ENCODE results near the gene NADSYN1.

Gene NADSYN1

GRCh38 chr11:71431271-71431670 lies 21.7 kb upstream of the NADSYN1 start:
- H3K36me3 ChIP-seq (ENCODE audit: control insufficient read depth in 2 of 2, insufficient read depth in 1 of 2, low read length in 2 of 2), result peaks cover 0 to 12% of the 10 kb centered on the region in 2 experiments; a peak in 1 of 3 replicates
- ChIA-PET CTCF (no interaction called here), POLR2A (no interaction called here)
- TF ChIP-seq PRDM1 (tag by site-specific recombination; IDR thresholded peaks at IDR 0.05) (no peak), ZSCAN30 (tag by site-specific recombination; IDR thresholded peaks at IDR 0.05) (no peak), ZNF664 (tag by site-specific recombination; IDR thresholded peaks at IDR 0.05) (no peak), ZNF776 (tag by site-specific recombination; IDR thresholded peaks at IDR 0.05; ENCODE audit: borderline replicate concordance) (no peak), ZNF114 (tag by site-specific recombination; IDR thresholded peaks at IDR 0.05) (no peak), ZNF223 (tag by site-specific recombination; IDR thresholded peaks at IDR 0.05) (no peak)
- TF ChIP-seq, protein P1, sequence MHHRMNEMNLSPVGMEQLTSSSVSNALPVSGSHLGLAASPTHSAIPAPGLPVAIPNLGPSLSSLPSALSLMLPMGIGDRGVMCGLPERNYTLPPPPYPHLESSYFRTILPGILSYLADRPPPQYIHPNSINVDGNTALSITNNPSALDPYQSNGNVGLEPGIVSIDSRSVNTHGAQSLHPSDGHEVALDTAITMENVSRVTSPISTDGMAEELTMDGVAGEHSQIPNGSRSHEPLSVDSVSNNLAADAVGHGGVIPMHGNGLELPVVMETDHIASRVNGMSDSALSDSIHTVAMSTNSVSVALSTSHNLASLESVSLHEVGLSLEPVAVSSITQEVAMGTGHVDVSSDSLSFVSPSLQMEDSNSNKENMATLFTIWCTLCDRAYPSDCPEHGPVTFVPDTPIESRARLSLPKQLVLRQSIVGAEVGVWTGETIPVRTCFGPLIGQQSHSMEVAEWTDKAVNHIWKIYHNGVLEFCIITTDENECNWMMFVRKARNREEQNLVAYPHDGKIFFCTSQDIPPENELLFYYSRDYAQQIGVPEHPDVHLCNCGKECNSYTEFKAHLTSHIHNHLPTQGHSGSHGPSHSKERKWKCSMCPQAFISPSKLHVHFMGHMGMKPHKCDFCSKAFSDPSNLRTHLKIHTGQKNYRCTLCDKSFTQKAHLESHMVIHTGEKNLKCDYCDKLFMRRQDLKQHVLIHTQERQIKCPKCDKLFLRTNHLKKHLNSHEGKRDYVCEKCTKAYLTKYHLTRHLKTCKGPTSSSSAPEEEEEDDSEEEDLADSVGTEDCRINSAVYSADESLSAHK (tag by site-specific recombination; IDR thresholded peaks at IDR 0.05), result no peak
- no peak overlapping the region for H3K27ac ChIP-seq (ENCODE audit: extremely low read depth, low read depth, low read length)
- H3K4me3 ChIP-seq (ENCODE audit: low read depth, low read length), result no peak overlapping the region
- no peaks in the 10 kb centered on the region for H3K9me3 ChIP-seq (ENCODE audit: control insufficient read depth, insufficient read depth, low read depth, low read length)
- no peaks in the 10 kb centered on the region for H3K4me1 ChIP-seq (ENCODE audit: control insufficient read depth, insufficient read depth, low read length)

DNA sequence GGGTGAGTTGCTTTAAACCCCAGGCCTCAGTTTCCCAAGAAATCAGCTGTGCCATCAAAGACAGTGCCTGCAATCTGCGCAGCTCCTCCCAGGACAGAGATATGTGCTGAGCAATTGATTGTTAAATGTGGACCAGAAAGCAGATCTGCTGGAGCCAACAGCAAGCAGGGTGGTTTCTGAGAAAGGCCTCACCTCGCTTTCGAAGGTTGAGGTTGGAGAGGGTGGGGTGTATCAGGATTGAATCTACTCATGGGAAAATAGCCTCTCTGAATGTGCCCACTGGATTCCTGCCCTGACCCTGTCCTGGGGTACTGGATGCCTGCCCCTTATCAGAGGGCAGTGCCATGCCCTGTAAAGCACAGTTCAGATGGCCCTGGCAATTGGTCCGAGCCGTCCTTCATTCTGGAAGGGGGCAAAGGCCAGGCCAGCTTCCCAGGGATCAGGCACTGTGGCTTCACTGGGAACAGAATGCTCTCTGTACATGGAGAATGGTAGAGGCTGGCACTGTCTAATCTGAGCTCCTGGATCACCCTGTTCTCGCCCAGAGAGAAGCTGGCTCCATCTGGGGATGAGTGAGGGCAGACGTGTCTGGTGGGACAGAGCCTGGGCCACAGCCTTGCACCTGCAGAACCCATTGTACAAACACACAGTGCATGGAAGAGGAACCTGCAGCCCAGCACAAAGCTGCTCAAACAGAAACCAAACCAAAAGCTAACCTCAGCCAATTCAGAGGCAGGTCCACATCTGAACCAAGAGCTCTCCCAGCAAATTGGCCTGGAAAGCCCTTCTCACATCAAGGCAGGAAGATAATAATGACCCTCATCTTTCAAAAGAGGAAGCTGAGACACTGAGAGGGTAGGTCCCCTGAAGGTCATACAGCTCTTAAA lies 20.0 kb upstream of the NADSYN1 start:
- TF ChIP-seq ZNF514 (tag by site-specific recombination; IDR thresholded peaks at IDR 0.05) (no peak), PBX3 (CRISPR knock-in tag; IDR thresholded peaks at IDR 0.05) (no peak)
- no peaks in the 10 kb centered on the region for H3K4me1 ChIP-seq (ENCODE audit: control insufficient read depth, insufficient read depth, low read length)
- CTCF ChIA-PET, result interaction anchor here (0.6 to 1.8 kb wide), 5 partner anchors 13 to 346 kb away, joined by 3 to 6 read pairs (median 4); no protein-coding TSS in a partner anchor
- no peak overlapping the region for H3K27ac ChIP-seq (ENCODE audit: extremely low read depth, low read depth, low read length)
- H3K9me3 ChIP-seq (ENCODE audit: control insufficient read depth, insufficient read depth, low read depth, low read length), result no peaks in the 10 kb centered on the region
- POLR2A ChIA-PET, result interaction anchor here (0.8 kb wide), 1 partner anchor 16 kb away, joined by 4 read pairs; the partner anchor contains the start of gene DHCR7
- peaks cover 0 to 27% of the 10 kb centered on the region in 2 experiments; a peak in 1 of 3 replicates for H3K36me3 ChIP-seq (ENCODE audit: control insufficient read depth in 2 of 2, insufficient read depth in 1 of 2, low read length in 2 of 2)
- no peak overlapping the region for H3K4me3 ChIP-seq (ENCODE audit: low read depth, low read length)

DNA sequence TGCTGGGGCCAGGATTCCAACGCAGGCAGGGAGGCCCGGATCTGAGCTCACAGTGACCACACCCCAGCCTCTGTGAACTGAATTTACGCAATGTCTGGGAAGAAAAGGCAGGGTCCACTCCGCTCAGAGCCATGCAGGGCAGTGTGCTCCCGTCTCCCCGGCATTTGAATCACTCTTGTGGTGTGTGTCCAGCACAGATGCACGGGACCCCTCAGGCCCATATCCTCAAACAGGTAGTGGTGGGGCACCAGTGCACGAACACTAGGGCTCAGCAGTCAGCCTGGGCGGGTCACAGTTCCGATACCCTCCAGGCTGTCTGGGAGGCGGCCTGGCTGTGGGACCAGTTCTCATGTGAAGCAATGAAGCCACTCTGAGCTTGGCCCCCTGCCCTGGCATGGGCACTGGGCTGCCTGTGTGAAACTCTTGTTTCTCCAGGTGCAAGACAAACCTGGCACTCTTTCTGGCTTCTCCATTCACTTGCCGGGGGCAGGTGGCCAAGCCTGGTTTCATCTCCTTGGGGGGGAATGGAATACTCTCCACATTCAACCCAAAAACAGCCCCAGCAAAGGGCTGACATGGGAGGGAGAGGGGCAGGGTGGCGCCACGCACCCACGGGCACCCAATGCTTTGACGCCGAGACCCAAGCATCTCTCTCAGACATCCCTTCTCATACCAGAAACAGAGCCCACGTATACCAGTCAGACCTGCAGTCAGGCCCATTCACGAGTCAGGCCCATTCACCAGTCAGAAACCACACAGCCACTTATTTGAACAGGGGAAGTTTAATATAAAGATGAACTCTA lies 19.2 kb upstream of the NADSYN1 start:
- TF ChIP-seq ZBTB11 (tag by site-specific recombination; conservative IDR thresholded peaks at IDR 0.05; ENCODE audit: low read depth) (no peak), BCL11B (tag by site-specific recombination; IDR thresholded peaks at IDR 0.05; ENCODE audit: low read depth) (no peak), ZNF544 (tag by site-specific recombination; IDR thresholded peaks at IDR 0.05) (no peak), TCF7L2 (IDR thresholded peaks at IDR 0.05; ENCODE audit: borderline replicate concordance, low read depth, low read length) (no peak), ZNF404 (tag by site-specific recombination; IDR thresholded peaks at IDR 0.05) (no peak), ZNF76 (tag by site-specific recombination; IDR thresholded peaks at IDR 0.05; ENCODE audit: borderline replicate concordance, low read depth) (no peak), ZFP3 (tag by site-specific recombination; IDR thresholded peaks at IDR 0.05; ENCODE audit: low read depth) (no peak), ZFP41 (tag by site-specific recombination; IDR thresholded peaks at IDR 0.05; ENCODE audit: borderline replicate concordance) (no peak)
- no peaks in the 10 kb centered on the region for H3K4me1 ChIP-seq (ENCODE audit: control insufficient read depth, insufficient read depth, low read length)
- ChIA-PET POLR2A (interaction anchor here (0.8 kb wide), 1 partner anchor 15 kb away, joined by 4 read pairs; the partner anchor contains the start of gene DHCR7), CTCF (interaction anchor here (0.6 to 1.8 kb wide), 4 partner anchors 14 to 347 kb away, joined by 3 to 6 read pairs (median 4); no protein-coding TSS in a partner anchor)
- H3K9me3 ChIP-seq (ENCODE audit: control insufficient read depth, insufficient read depth, low read depth, low read length), result no peaks in the 10 kb centered on the region
- peaks cover 0 to 35% of the 10 kb centered on the region in 2 experiments; a peak in 1 of 3 replicates for H3K36me3 ChIP-seq (ENCODE audit: control insufficient read depth in 2 of 2, insufficient read depth in 1 of 2, low read length in 2 of 2)
- H3K4me3 ChIP-seq (ENCODE audit: low read depth, low read length), result no peak overlapping the region
- no peak overlapping the region for H3K27ac ChIP-seq (ENCODE audit: extremely low read depth, low read depth, low read length)
